GM18861 (cell line): ENCODE results near the gene HDAC8.
"Not testable (repeated sequence)": the region's sequence is repeated elsewhere in the genome, so short reads cannot be mapped to it uniquely, and the experiment has no call there.

Source experiments
- ATAC-seq: cut with Tn5 transposase; IDR thresholded peaks from one replicate; pipeline ENCODE4 v1.9.1; 2021; ENCODE audit not compliant: unreplicated experiment

Gene HDAC8

GRCh38 chrX:72572248-72573157 is at the start of gene HDAC8:
Gene HDAC8 (minus strand): TSS chrX:72572843. CDS start chrX:72572761, 82 bp downstream.
- ATAC-seq, result peak; percentile 95

DNA sequence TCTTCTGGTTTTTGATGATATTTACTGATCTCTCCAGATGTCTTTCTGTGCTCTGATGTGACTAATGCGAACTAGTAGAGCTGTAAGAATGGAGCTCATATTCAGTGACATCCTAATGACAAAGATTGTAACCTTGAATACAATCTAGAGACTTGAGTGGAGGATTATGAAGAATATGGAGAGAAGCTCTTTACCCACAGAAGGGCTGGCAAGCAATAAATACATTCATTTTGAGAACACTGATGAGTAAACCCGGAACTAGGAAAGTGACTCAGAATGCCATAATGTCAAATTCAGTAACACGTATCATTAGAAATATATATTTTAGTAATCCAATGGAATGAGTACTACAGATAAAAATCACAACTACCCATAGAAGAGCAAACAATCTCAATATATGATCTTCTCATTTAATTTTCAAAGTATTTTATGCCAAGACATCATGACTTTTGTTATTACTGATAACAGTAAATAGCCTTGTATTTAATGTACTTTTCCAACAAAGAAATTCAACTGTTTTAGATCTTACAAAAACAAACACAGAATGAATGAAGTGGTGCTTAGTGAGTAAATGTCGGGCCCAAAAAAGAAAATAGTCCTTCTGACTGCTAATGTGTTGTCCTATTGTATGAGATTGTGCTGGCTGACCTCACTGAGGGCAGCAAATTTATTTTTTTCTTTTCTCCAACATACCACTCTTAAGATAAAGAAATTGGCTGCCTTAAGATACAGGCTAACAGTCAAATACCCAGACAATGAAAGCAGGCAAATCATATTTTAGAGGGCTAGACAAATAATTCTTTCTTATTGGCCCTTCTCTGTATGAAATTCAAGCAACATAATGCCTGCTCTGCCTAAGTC is 49.2 kb upstream of the HDAC8 start:
- ATAC-seq, result peak; percentile 85

DNA sequence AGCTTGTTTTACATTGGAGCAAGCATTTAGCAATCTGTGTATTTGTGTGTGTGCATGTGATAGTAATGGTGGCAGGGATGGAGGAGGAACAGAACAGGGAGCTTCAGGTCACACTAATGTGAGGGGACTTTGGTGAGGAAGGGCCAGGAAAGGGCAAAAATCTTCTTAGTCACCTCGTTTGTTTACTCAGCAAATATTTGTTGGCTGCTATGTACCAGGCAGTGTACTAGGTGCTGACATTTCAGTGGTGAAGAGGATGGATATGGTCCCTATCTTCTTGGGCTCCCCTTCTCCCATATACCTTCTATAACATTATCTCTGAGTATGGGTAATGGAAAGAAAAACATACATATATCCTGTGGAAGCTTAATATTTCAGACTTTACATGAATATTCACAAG is 48.5 kb upstream of the HDAC8 start:
- no peak for ATAC-seq

DNA sequence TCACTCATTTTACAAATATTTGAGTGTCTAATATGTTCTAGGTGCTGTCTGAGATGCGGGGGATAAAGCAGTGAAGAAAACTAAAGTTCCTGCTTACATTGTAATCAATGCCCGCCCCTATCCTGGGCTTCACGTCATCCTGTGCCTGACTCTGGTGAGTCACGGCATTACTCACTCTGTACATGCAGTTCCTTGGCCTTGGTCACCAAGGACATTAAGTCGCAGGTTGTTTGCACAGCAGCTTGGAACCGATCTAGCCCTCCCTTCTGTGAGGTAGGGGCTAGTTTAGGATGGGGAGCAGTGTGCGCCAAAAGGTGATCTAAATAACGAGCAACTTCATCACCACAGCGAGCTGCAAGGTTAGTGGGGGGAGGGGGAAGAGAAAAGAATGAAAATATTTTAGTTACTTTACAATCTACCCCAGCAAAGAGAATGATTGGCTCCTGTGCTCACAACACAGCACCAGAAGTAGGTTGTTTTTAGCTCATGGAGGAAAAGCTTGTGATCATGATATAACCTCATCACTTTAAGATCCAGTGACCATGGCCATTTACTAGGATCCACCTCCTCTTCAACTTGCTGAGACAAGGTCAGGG is 48.0 kb upstream of the HDAC8 start:
- ATAC-seq, result no peak

DNA sequence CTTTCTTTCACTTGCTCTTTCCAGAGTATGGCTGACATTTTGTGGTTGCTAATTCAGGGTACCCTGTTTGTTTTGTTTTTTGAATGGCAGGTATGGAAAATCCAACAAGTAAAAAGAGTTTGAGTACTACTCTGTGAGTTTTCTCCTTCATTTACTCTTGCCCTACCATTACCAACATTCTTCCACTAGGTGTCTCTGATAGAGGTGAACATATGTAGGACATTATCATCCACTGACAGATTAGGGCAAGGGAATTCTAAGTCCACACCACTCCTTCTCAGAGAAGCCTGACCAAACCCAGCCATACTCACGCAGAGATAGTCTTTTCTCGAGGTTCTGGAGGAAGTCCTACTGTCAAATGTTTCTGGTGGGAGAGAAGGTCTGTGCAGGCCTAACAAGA is 36.7 kb upstream of the HDAC8 start:
- ATAC-seq, result no peak

DNA sequence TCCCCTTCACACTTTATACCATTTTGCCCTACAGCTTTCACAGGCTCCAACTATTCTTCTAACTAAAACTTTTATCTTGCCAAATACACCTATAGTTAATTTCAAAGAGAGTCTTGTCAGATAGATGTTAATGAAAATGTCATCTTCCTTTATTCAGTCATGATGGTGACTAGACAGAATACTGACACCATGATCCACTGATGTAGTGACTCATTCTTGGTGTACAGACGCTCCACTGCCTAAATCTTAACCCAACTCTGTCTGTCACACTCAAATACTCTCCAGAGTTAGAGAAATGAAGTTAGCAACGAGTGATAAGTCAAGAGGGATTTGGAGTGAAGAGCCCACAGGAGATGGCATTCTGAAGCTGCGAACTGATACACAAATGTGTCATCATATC is 32.1 kb upstream of the HDAC8 start:
- ATAC-seq, result no peak

GRCh38 chrX:72604112-72604511 is 31.5 kb upstream of the HDAC8 start:
- no peak for ATAC-seq

DNA sequence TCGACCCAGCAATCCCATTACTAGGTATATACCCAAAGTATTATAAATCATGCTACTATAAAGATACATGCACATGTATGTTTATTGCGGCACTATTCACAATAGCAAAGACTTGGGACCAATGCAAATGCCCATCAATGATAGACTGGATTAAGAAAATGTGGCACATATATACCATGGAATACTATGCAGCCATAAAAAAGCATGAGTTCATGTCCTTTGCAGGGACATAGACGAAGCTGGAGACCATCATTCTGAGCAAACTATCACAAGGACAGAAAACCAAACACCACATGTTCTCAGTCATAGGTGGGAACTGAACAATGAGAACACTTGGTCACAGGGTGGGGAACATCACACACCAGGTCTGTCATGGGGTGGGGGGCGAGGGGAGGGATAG is 18.4 kb upstream of the HDAC8 start:
- ATAC-seq, result not testable (repeated sequence)

DNA sequence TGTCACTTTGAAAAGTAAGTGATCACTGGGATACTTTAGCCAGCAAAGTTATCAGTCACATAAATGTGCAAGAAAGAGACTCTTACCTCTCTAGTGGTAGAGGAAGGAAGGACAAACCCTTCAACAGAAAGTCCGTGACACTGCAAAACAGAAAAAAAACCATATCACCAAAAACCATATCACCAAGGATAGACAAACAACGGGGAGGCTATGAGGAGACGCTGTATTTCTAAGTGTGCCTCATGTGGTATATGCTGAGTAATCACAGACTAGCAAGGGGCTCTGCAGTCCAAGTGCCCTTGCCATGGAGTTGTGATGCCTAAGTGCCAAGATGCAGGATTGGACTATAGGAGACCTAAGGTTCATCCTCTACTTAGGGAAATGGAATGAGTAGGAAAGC is 11.5 kb upstream of the HDAC8 start:
- no peak for ATAC-seq

DNA sequence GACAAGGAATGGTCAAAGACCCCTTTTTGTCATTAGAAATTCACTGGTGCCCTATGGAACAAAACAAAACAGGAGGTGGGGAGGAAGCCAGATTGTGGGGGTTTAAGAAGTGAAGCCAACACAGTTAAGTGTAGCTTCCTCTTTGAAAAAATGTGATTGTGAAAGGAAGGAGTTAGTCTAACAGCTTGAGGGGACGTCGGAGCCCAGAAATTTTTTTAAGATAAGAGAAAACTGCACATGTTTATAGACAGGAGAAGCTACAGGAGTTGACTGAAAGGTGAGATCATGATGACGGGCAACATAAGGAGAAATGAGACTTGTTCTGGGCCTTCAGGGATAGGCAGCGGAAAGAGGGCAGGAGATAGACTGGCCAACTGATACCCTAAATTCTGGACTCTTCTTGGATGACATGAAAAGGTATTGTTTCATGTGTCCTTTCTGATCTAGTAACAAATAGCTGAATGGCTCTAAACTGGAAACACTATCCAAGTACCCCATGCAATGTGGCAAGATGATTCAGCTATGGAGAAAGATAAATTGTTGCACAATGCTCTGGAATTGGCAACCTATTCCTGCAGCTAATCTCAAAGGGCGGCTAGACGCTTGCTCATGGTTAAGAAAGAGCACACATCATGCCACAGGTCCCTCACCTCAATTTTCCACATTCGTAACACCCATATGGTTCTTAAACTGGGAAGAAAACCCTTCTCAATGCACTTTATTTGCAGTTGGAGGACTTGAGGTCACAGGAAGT is 3.7 kb upstream of the HDAC8 start:
- no peak for ATAC-seq

- ATAC-seq, result peak; percentile 25
Measured at GRCh38 chrX:72573158-72573511, 492 bp upstream of the HDAC8 start.

GRCh38 chrX:72569786-72570185 is 2.9 kb downstream of the HDAC8 start:
- no peak for ATAC-seq

GRCh38 chrX:72568406-72569092 is 4.1 kb downstream of the HDAC8 start:
- no peak for ATAC-seq

- ATAC-seq, result no peak
Measured at GRCh38 chrX:72566448-72566847, 6.2 kb downstream of the HDAC8 start.

DNA sequence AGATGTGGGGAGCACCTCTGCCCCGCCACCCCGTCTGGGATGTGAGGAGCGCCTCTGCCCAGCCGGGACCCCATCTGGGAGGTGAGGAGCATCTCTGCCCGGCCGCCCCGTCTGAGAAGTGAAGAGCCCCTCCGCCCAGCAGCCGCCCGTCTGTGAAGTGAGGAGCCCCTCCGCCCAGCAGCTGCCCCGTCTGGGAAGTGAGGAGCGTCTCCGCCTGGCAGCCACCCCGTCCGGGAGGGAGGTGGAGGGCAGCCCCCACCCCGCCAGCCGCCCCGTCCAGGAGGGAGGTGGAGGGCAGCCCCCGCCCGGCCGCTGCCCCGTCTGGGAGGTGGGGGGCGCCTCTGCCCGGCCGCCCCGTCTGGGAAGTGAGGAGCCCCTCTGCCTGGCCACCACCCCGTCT is 13.0 kb downstream of the HDAC8 start:
- not testable (repeated sequence) for ATAC-seq

- no peak for ATAC-seq
Measured at GRCh38 chrX:72554448-72555140, 18.0 kb downstream of the HDAC8 start.

GRCh38 chrX:72552443-72552842 is 20.2 kb downstream of the HDAC8 start:
- not testable (repeated sequence) for ATAC-seq

DNA sequence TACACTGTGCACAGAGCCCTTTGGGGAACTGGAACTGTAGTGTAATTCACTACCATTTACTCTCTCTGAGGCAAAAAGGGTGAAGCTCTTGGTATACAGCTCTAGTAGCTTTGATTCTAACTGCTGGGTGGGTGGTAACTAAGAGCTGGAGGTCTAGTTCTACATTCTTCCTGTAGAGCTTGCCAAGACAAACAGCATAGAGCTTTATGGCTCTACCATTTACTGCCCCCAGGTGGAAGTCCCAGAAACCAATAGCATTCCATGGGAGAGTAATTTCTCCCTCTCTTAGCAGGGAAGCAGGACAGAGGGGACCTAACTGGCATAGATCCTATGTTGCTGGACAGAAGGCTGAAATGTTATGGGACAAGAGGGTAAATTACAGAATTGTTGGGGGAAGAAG is 26.7 kb downstream of the HDAC8 start:
- ATAC-seq, result no peak

DNA sequence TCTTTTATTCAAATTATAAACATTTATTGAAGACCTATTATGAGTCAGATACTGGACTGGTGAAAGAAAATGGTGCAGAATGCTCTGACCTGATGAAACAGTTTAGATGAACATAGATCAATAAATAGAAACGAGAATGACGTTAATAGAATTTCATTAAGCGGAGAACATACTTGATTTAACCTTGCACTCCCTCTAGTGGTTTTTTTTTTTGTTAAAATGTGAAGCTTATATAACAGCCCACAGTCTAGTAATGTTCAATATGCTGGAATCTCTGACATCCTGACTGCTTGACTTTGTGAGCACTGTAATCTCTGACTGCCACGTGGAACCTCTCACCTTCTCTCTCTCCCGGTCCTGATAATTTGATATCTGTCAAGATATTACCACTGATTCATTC is 32.3 kb downstream of the HDAC8 start:
- ATAC-seq, result no peak

- no peak for ATAC-seq
Measured at GRCh38 chrX:72539822-72540221, 32.8 kb downstream of the HDAC8 start.
